Superior temporal gyrus (tissue), 1 donor: ENCODE measurements around the gene MYEF2.

Experiments used
- DNase-seq: peaks from one replicate; pipeline ENCODE4 v3.0.0-alpha.2; 2016; ENCODE audit errors: extremely low spot score

Gene MYEF2

DNA sequence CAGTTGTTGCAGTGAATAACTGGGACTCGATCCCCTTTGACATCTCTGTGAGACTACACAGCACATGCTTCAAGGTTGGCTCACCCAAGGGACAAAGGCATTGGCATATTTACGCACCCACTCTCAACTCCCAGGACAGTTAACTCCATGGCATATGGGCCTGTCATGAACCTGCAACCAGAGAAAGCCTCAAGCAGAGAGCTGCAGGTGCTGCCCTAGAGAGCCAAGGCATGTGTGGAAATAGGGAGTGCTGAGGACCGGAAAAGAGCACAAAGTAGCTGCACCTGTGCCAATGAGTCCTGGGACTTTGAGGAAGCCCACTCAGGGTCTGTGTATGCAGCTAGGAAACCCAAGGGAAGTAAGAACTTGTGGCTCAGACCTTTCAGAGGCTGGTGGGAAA, 90.3 kb downstream of the MYEF2 start:
- DNase-seq, result no peak

DNA sequence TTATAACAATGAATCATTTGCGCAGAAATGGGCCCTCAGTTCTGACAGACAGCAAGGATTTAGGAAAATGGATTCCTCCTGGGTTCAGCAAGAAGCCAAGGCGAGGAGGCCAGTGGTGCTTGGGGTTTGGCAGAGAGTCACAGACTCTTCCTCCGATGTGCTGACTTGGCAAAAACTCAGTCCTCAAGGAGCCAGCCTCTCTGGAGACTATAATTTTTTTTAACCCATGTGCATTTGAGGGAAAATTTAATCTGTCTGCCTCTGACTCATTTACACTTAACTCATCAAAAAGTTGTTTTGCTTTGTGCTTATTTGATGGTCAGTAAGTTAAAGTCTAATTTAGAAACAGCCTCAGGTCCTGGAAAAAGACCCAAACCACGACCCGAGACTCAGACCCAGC, 91.5 kb downstream of the MYEF2 start:
- no peak for DNase-seq

DNA sequence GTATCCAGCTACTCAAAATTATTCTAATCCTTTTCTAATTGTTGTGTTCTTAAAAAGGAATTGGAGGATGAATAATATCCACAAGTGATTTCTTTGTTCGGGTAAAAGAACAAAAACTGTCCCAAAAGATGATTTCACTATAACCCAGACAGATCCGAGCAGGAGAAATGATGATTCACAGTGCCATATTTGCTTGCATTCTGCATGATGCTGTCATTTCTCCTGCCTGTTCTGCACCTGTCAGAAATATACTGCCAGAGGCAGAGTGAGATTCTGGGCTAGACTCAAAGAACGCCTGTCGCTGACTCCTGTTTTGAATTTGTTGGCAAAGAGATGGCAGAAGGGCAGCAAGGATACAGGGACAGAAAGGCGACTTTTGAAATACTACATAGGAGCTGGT, 92.0 kb downstream of the MYEF2 start:
- DNase-seq, result no peak

DNA sequence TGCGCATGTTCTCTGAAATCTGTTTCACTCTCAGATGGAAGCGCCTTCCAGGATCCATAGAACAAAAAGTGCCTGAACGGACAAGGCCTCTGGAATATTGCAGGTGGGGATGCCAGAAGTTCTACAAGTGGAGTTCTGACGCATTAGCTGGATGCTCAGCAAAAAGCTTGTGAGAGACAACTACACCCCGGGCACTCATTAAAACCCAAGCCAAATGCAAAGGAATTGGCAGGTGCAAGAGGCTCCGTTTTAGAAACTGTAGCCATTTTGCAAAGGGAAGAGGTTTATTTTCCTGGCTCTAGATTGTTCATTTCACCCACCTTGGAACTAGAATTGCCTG, 92.5 kb downstream of the MYEF2 start:
- DNase-seq, result no peak

DNA sequence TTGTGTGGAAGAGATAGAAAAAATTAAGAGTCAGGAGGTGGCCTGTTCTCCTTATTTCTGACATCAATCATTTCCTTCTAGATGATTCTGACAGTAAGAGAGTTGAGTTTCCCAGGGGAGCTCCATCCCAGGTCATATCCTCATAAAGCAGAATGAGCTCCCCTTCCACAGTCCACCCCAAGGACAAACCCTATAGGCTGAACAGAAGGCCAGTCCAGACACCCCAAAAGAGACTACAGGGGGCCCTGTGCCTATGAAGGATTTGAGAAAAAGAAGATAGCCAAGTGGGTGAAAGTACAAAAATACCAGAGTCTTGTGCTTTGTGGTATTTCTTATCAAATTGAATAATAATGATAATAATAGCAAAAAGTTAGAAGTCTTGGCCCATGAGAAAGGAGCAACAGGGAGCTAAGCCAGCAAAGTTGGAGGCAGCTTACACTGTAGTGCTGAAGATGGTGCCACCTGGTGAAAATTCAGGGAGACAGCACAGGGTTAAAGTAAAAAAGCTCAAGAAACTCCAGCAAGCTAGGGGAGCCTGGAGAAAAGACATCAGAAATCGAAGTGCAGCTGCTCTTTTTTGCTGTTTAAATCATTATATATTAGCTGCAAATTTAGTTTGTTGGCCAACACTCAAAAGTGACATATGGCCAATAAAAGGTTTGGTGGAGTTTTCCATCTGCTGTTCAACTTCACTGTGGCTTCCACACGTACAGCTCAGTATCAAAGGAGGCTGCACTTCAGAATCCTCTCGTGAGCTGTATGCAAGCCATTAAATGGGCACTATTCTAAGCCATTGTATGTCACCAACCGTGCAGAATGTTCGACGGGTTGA, 93.1 kb downstream of the MYEF2 start:
- DNase-seq, result no peak
